Renal pelvis (tissue), 4 donors: Measurements from ENCODE around the gene MLEC. TPM values are rescaled to one million over a fixed set of nuclear protein-coding genes. Genes with fewer than 3 reads are reported as not detected.

Source experiments
- DNase-seq: peaks from one replicate; pipeline ENCODE4 v3.0.0-alpha.2; 2013
- polyA plus RNA-seq, 3 donors: library from polyadenylated mRNA; unstranded; fragments of 120-200 nt; gene quantifications; one replicate each; pipeline ENCODE4 v1.2.1, GENCODE V29; 2013; ENCODE audit not compliant: insufficient read length in 3 of 3

The MLEC gene
- polyA plus RNA-seq, 3 donors: 142 to 207 (median 176) TPM

DNA sequence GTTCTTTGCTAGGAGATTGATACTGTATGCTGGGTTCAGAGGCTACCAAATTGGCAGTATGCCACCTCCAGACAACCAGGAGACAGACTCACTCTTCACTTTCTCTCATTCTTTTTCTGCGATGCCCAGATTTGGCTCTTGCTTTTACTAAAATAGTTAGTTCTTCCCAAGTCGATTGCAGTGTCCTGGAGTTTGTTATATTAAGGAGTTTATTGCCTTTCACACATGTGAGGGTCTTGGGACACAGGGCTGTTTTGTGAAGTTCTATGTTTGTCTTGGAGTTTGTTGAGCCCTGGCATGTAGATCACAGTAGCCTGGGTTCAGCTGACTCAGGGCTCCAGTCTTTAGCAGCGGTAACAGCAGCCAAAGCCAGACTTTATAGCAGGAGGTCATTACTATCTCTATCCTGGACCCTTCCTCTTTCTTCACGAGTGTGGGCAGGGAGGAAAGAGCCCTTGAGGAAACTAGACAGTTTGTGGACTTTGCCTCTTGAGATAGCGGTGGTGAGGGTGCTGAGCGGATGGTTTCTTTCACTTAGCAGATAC is 1.6 kb downstream of the MLEC start:
- DNase-seq: no peak

DNA sequence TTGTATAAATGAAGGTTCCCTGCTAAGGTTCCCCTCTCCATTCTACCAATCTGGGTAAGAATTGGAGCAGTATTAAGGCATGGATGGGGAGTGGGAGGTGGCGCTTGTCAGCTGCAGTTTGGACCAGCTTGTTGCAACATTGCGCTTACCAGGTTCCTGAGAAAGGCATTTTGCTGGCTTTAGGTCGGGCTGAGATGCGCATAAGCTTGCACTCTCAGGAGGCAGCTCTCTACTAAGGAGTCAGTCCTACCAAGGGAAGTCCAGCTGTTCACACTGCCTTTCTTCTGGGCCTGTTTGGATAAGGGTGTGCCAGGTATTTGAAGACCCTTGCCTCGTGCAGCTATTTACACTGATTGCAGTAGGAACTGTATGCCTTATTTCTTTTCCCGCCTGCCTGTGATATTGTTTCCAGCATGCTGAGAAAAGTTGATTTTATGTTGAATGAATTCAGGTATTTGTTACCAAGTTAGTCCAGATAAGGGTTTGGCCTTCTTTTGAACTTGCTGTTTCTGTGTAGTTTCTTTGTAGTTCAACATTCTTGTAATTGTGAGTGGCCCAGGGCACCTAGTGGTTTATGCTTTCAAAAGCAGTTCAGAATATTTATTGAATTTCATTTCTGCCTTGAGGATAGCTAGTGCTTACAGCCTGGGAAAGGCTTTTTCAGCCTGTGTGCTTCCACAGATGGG is 2.6 kb downstream of the MLEC start:
- no peak for DNase-seq

DNA sequence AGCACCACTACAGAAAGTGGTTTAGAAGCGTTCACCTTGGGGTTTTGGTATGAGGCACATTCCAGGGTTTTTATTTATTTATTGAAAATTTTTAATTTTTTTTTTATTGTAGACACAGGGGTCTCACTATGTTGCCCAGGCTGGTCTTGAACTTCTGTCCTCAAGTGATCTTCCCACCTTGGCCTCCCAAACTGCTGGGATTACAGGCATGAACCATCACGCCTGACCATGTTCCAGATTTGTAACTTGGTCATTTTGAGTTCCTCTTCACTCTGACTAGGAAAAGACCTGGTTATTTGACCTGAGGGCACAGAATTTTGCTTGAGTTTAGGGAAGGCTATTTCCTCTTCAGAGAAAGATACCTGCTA is 3.1 kb downstream of the MLEC start:
- DNase-seq: no peak

DNA sequence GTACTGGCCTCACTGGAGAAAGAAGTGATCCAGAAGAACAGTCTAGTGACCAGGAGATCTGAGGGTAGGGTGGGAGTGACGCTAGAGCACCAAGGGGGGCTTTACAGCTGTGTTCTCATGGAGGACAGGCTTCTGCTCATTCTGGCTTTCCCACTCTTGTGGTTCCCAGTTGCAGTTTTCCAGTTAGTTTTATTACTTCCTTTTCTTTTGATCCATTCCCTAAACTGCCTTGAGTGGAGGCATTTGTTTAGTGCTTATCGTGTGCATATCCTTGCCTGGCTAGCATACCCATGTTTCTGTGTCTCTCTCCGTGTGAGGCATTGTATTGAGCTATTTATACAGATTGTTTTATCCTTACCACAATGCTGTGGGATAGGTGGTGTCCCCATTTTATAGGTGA is 4.0 kb downstream of the MLEC start:
- no peak for DNase-seq

DNA sequence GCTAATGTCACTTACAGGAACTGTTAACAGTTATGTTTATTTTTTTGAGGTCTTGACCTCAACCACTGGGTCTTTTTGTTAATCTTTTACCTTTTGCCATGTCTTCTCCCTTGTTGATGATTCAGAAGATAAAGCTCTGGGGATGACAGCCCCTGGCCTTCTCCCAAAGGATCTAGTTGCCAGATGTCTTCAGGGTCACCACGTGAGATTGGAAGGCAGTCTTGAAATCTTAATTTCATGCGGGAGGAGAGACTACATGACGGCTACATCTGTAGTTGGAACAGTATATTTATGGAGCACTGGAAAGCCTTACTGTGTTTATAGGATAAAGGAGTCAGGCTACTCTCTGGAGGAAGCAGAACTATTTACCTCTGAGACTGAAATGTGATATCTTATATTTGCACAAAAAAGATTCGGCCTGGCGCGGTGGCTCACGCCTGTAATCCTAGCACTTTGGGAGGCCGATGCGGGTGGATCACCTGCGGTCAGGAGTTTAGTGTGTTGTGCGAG is 5.6 kb downstream of the MLEC start:
- no peak for DNase-seq

DNA sequence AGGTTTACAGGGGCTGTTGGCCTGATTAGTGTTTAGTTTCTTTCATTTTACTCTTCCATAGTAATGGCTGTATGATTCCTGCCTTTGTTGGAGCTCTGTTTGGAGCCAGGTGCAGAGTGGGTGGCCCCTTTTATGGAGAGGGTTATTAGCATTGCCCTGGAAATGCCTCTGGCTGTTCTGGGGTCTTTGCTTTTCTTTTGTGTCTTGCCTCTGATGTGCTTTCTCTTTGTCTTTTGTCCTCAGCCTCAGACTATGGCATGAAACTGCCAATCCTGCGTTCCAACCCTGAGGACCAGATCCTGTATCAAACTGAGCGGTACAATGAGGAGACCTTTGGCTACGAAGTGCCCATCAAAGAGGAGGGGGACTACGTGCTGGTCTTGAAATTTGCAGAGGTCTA is 6.9 kb downstream of the MLEC start:
- no peak for DNase-seq

DNA sequence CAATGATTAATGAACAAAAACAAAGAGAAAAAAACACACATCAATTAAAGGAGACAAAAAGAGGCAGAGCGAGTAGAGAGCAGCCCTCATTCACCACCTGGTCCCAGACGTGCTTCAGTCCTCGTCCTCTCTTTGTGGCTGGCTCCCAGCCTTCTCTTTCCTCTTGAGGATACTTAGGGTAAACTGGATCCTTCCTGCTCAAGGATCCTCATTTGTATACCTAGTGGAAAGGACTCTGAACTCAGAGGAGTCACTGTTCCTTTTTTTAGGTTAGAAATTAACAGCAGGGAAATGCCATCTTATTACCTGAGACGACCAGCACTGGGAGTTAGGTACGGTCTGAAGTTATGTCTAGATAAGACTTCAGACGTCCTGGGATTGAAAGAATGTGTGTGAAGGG is 9.7 kb downstream of the MLEC start:
- no peak for DNase-seq

- no peak for DNase-seq
Observed at GRCh38 chr12:120697344-120697743, 10.4 kb downstream of the MLEC start.

DNA sequence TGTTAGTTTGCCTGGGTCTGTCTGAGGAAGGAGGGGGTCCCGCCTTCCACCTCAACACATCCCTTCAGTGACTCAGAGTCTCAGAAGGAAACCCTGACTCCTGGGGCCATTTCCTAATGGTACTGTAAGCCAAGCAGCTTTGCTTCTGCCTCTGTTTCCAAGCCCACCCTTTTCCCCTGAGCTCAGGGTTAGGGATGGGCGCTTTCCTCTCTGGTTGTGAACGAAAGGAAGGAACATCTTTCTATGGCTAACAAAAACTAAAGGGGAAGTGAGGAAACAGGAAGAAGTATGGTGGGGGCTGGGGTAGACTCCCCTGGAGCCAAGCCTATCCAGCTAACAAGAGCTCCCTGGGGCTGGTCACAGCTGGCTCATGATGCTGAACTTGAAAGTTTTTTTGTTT is 11.7 kb downstream of the MLEC start:
- no peak for DNase-seq

- no peak for DNase-seq
Observed at GRCh38 chr12:120699553-120699952, 12.6 kb downstream of the MLEC start.

DNA sequence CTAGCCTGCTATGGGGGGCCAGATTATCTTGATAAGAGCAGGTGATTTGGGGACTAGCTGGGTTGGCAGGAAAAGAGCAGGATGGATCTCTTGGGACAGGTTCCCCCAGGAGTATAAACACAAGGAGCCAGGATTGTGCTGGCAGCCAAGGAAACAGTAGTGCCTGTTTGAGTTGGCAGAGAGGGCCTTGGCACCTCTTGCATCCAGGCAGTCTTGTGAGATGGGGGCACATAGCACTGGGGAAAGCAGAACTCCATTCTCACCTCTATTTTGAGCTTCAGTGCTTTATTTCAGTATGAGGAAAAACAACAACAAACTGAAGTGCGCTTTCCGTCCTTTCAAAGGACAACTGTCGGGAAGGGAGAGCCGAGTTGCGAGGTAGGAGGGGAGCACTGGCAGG is 13.9 kb downstream of the MLEC start:
- no peak for DNase-seq

GRCh38 chr12:120702637-120703036 is 15.7 kb downstream of the MLEC start:
- no peak for DNase-seq

DNA sequence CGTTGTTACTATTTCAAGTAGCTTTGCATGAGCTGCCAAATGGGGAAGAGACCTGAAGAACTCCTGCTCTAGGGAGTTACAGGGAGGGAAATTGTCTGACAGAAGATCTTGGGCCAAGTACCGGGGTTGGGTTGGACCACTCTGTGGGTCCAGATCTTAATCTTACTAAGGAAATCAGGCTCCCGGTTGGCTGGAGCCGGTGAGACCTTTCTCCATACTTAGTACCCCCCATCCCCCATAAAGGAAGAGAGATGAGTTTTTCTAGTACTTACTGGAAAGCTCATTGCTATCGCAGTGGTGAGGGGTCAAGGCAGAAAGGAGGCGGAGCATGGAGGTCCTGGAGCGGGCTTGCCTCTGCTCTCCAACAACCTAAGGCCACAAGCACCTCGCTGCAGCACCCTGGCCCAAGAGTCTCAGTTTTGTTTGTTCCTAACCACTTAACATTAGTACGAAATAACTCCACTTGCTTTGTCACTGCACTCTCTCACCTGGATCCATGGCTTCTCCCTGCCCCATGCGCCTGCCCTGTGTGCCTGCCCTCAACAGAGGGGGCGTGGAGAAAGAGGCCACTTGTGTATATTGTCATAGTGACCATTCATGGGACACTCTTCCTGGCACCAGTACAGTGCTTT is 16.5 kb downstream of the MLEC start:
- no peak for DNase-seq

- DNase-seq: no peak
Observed at GRCh38 chr12:120705618-120706017, 18.7 kb downstream of the MLEC start.

DNA sequence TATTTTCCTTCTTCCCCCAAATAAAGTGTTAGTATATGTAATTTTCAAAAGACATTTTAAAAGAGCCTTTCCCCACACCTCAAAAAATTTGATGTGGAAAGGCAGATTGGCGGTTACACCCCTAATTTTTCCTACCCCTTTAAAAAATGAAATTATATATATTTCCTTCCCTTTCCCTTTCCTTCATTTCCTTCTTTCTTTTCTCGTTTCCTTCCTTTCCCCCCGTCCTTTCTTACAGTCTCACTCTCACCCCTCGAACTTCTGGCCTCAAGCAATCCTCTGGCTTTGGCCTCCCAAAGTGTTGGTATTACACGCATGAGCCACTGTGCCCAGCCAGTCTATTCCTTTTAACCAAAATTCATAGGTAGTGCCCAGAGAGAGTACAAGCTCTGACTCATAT is 19.1 kb downstream of the MLEC start:
- no peak for DNase-seq

DNA sequence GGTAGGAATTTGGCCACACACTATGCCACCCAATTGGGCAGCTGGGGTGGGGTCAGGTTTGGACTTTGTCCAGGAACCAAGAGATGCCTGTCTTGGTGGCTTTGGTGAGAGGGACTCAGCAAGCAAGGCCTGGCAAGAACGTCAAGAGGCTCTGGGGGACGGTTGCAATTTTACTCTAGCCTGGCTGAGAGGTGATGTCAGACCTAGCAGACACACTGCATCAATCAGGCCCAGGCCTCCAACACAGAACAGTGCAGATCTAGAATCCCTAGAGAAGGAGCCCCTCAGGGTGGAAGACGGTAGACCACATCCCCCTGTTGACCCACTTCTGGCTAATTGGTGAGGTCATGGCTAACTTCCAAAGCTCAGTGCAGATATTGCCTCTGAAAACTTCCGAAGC is 21.7 kb downstream of the MLEC start:
- no peak for DNase-seq

GRCh38 chr12:120710031-120710804 is 23.3 kb downstream of the MLEC start, which contains the start of gene UNC119B:
Gene UNC119B (plus strand): TSS chr12:120710458. CDS start chr12:120710475, 17 bp downstream.
- peak; percentile 67 for DNase-seq

- no peak for DNase-seq
Observed at GRCh38 chr12:120710805-120711296, 23.9 kb downstream of the MLEC start.

DNA sequence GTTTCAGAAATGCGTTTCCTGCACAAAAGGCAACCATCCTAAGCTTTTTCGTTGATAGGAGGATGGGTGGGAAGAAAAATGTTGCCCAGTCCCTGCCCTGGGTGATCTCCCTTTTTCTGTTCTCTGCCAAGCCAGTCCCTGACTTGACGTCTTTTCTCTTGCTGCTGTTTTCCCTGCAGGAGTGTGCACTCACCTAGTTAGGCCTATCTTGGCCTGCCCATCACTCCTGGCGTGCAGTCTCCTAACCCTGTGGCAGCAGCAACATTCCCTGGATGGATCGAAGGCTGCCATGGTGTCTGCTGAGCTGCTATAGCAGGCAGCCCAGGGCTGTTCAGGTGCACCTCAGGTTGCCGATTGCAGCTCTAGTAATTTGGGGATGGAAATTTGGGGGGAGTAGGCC is 24.5 kb downstream of the MLEC start:
- no peak for DNase-seq

DNA sequence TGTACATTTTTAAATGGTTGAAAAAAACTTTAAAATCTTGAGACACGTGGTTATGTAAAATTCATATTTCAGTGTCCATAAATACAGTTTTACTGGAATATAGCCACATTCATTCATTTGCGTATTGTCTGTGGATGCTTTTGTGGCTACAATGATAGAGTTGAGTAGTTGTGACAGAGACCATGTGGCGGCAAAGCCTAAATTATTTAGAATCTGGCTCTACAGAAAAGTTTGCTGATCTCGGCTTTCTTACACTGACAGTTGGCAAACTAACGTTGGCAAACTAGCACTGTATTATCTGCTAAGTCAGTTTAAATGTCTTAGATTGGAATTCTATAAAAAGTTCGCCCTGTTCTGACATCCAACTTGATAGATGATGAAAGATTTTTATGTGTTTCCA is 25.7 kb downstream of the MLEC start:
- no peak for DNase-seq

DNA sequence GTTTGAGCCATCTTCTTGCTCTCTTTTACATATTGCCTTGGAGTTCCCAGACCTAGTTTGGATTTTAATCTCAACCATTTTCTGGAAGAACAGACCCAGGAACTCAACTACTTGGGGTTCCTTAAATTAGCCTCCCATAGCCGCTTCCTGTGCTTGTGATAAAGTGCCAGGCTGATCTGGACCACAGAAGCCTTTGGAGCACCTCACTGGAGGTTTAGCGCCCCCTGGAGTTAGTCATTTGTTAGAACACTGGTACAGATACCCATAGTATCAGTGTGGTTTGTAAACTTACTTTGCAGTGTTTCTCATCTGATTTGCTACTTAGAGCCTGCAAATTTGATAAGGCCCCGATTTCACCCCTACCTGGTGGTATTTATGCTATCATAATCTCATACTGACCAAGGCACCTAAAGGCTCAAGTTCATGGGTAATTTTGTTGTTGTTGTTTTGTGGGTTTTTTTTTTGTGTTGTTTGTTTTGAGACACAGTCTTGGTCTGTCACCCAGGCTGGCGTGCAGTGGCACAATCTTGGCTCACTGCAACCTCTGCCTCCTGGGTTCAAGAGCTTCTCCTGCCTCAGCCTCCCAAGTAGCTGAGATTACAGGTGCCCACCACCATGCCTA is 27.0 kb downstream of the MLEC start:
- DNase-seq: peak; percentile 80

DNA sequence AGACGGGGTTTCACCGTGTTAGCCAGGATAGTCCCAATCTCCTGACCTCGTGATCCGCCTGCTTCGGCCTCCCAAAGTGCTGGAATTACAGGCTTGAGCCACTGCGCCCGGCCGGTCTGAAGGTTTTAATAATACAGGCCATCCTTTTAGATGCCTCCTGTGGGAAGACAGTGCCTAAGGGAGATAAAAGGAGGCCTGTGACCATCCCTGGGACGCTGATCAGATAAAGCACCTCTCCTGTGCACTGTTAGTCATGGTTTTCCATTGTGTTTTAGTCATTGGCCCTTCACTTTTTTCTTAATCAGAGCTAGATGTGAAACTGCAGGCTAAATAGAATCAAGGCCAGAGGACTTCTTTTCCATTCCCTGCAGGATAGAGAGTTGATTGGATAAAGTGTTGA is 31.1 kb downstream of the MLEC start:
- no peak for DNase-seq
